Activated T-helper 9 cell treated with anti-CD3 and anti-CD28 coated beads, Interleukin-2, amount 50 U/mL, for 16 hours (primary cell): ENCODE results near the gene C19orf33.
"Not testable (repeated sequence)": the region's sequence is repeated elsewhere in the genome, so short reads cannot be mapped to it uniquely, and the experiment has no call there.

Experiments used
- DNase-seq: peaks from one replicate; pipeline ENCODE4 v3.0.0-alpha.2; 2020; ENCODE audit warnings: low read depth

The C19orf33 gene

GRCh38 chr19:38303517-38304351 lies at the start of gene C19orf33:
Gene C19orf33 (plus strand): TSS chr19:38304251. CDS start chr19:38304262, 11 bp downstream.
- DNase-seq, result no peak

GRCh38 chr19:38255383-38256014 lies 48.6 kb upstream of the C19orf33 start:
- DNase-seq, result no peak

DNA sequence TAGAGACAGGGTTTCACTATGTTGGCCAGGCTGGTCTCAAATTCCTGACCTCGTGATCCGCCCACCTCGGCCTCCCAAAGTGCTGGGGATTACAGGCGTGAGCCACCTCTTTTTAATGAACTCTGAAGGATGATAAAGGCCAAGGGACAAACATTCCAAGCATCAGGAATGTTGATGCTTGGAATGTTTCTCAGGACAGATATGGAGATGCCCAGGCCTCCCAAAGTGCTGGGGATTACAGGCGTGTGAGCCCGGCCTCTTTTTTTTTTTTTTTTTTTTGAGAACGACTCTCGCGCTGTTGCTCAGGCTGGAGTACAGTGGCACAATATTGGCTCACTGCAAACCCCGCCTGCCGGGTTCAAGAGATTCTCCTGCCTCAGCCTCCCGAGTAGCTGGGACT lies 42.1 kb upstream of the C19orf33 start:
- not testable (repeated sequence) for DNase-seq

DNA sequence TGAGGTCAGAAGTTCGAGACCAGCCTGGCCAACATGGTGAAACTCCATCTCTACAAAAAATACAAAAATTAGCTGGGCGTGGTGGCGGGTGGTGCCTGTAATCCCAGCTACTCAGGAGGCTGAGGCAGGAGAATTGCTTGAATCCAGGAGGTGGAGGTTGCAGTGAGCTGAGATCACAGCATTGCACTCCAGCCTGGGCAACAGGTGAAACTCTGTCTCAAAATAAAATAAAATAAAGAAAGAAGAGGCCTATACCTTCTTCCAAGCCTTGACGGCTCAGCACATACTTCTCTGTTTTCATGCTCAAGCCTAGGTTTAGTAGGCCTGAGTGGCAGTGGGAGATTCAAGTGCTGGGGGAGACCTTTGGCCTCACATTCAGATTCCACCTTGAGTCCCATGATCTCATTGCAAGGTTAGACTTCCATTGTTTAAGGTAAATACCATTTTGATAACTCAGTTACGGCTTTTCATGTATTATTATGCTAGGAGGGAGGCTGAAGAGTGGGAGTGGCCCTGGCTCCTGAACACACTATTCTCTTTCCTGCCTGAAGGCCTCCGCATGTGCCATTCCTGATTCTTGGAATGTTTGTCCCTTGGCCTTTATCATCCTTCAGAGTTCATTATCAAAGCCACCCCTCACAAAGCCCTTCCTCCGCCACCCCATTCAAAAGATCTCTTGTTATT lies 41.3 kb upstream of the C19orf33 start:
- no peak for DNase-seq

DNA sequence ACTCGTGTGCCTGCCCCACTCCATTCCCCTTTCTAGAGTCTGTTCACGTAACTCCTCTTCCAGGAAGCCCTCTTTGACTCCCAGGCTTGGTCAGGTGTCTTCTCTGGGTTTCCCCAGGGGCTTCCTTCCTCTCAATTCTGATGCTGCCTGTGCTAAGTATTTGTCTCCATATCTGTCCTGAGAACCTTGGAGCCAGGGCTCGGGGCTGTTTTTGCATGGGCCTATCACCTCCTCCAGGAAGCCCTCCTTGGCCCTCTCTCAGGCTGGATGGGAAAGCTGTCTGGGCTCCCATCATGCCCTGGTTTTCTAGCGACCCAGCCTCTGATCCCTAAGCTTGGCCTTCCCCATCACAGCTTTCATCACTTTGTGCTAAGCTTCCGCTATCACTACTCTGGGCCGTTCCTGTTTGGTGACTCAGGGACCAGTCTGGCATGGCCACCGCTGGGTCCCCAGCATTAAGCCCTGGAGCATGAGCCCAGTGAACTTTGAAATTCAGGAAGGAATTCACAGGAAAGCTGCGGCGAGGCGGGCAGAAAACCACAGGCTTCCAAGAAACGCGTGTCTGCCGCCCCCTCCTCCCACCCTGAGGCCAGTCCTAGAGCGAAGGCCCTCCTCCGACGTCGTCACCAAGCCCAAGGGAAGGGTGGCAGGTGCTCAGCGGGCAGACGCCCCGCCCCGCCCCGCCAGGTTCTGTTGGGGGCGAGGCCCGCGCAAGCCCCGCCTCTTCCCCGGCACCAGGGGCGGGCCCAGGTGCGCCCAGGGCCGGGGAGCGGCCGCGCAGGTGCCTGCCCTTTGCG lies 40.2 kb upstream of the C19orf33 start:
- peak; percentile 58 for DNase-seq

GRCh38 chr19:38264486-38265212 lies 39.4 kb upstream of the C19orf33 start, which contains the start of gene SPINT2:
Gene SPINT2 (plus strand): TSS chr19:38264573. CDS start chr19:38264893, 320 bp downstream.
- DNase-seq, result no peak

DNA sequence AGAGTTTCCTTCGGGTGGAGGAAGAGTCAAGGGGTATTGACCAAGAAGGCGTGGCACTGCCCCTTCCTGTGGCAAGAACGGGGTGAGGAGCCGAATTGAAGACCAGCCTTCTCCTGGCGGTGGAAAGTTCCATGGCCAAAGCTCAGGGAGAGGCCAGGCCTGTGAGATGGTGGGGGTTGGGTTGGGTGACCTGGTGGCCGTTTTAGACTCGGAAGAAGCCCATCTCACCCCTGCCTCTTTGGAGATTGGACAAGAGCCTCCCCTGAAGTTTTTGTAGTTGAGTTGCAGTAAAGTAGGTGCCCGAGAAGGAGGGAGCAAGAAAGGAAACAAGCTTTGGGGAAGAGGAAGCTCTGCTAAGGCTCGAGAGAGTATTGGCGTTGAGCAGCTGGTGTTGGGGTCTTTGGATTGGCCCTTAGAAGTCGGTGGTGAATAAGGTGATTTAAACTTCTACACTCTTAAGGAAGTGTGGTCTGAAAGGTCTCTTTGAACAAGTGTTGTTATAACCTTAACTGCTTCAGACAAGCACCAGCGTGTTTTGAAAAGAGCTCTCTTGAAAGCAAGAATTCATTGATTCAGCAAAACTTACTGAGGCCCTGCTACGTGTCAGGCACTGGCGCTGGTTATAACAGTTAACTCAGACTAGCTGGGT lies 38.7 kb upstream of the C19orf33 start:
- DNase-seq, result no peak

DNA sequence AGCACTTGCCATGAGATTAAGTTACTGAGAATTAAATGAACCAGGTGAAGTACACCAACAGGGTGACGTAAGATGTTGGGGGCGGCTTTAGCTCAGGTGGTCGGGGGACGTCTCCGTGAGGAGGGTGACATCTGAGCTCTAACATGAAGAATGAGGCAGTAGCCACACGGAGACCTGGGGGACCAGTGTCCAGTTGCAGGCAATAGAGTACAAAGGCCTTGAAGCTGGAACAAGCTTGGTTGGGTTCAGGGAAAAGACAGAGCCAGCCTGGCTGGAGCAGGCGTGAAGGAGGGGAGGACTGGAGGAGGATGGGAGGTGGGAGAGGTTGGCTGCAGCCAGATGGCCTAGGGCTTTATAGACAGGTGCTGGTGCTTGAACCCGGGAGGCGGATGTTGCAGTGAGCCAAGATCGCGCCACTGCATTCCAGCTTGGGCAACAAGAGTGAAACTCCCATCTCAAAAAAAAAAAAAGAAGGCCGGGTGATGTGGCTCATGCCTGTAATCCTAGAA lies 38.1 kb upstream of the C19orf33 start:
- DNase-seq, result no peak

GRCh38 chr19:38266981-38267597 lies 37.0 kb upstream of the C19orf33 start:
- no peak for DNase-seq

GRCh38 chr19:38267761-38268483 lies 36.1 kb upstream of the C19orf33 start:
- DNase-seq, result no peak

GRCh38 chr19:38268539-38268938 lies 35.5 kb upstream of the C19orf33 start:
- DNase-seq, result no peak

- no peak for DNase-seq
Measured at GRCh38 chr19:38270587-38271167, 33.4 kb upstream of the C19orf33 start.

GRCh38 chr19:38273499-38273898 lies 30.6 kb upstream of the C19orf33 start:
- DNase-seq, result no peak

- no peak for DNase-seq
Measured at GRCh38 chr19:38274739-38275138, 29.3 kb upstream of the C19orf33 start.

- no peak for DNase-seq
Measured at GRCh38 chr19:38276942-38277517, 27.0 kb upstream of the C19orf33 start.

DNA sequence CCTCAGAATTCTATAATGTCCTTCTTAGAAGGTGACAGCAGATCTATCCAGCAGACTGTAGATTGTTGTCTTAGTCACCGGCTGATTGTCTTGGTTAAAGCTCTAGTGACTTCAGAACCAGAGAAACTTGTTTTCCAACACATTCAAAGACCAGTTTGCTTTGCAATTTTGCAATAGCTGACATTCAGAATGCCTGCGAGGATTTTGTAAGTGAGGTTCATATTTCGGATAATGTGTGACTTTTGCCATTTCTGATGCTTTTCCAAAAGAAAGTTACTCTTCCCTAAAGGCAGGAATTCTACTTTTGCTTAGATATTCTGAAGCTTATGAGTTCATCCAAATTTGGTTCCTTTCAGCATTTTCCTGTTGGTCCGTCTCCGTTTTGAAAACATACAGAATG lies 26.5 kb upstream of the C19orf33 start:
- DNase-seq, result no peak

DNA sequence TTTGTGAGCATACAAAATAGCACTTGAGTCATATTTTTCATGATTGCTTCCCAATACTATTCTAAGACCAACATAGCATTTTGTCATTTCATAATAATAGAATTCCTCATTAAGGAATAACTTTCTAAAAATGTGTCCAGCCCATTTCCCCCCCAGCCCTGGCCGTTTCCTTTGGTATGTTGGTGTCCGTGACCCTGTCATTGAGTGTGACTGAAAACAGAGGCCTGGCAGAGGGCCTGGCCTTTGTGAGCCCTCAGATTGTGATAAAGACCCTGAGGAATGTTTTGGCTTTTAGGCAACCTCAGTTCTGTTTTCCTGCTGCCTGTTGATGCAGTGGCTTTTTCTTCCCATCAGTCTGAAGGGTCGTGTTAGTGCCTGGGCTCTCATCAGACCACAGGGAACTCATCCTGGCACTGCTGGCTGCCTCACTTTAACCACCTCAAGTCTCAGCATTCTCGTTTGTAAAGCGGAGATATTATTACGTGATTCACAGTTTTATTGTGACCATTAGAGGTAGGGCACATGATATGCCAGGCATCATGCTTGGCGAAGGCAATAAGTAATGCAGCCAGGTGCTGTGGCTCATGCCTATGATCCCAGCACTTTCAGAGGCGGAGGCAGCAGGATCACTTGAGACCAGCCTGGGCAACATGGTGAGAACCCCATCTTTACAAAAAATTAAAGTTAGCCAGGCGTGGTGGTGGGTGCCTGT lies 25.9 kb upstream of the C19orf33 start:
- DNase-seq, result no peak

GRCh38 chr19:38278751-38279150 lies 25.3 kb upstream of the C19orf33 start:
- no peak for DNase-seq
